Activated T-cell treated with anti-CD3 and anti-CD28 coated beads, Interleukin-2, amount 50 U/mL, for 24 hours (primary cell): ENCODE data around the gene TENM3.

Experiments
- DNase-seq: peaks from one replicate; pipeline ENCODE4 v3.0.0-alpha.2; 2020
- H3K27ac Mint-ChIP-seq: 2 replicates; pipeline ENCODE4 v1.8.0; 2020; ENCODE audit warnings: mild to moderate bottlenecking, mixed read lengths
- H3K27me3 Mint-ChIP-seq: 2 replicates; pipeline ENCODE4 v1.8.0; 2020; ENCODE audit warnings: mixed read lengths
- H3K36me3 Mint-ChIP-seq: 2 replicates; pipeline ENCODE4 v1.8.0; 2020; ENCODE audit warnings: low read depth, mixed read lengths
- H3K4me1 Mint-ChIP-seq: 2 replicates; pipeline ENCODE4 v1.8.0; 2020; ENCODE audit warnings: low read depth, mixed read lengths
- H3K4me3 Mint-ChIP-seq: 2 replicates; pipeline ENCODE4 v1.8.0; 2020; ENCODE audit warnings: mild to moderate bottlenecking, moderate library complexity, mixed read lengths
- H3K9me3 Mint-ChIP-seq: 2 replicates; pipeline ENCODE4 v1.8.0; 2020; ENCODE audit warnings: mixed read lengths

TENM3 gene

DNA sequence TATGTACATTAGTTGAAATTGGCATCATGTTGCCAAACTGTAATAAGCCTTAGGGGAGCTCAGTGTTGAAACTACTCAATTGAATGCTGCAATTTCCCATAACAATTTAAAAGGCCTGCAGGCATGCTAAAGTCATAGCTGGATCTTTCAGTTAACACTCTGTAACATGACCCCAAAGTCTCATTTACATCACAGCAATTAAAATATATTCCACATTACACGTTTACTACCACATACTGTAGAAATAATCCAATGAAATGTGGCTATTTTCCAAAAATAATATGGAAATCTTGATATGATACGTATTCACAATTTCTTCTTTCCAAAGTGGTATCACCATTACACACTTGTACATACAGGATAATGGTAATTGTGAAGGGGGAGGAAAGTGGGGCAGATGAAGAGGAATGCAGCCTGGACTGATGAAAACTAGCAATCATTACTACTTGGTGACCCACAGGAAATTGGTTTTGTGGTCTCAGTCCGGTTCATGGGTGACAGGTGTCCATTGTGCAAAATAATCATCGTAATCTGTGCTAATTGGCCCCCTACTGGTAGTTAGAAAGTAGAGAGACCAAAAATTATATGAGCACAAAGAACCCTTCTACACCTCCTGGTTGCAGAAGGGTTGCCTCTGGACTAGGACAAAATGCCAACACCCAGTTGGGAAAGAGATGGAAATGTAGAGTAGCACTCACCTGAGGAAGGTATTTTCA is 63.7 kb downstream of the TENM3 start:
- H3K4me1 Mint-ChIP-seq, result no peaks in the 10 kb centered on the region
- H3K27ac Mint-ChIP-seq, result no peak overlapping the region
- H3K9me3 Mint-ChIP-seq, result peaks cover 5% of the 10 kb centered on the region
- H3K27me3 Mint-ChIP-seq, result no peaks in the 10 kb centered on the region
- H3K4me3 Mint-ChIP-seq, result no peak overlapping the region
- no peak for DNase-seq
- H3K36me3 Mint-ChIP-seq, result no peaks in the 10 kb centered on the region

DNA sequence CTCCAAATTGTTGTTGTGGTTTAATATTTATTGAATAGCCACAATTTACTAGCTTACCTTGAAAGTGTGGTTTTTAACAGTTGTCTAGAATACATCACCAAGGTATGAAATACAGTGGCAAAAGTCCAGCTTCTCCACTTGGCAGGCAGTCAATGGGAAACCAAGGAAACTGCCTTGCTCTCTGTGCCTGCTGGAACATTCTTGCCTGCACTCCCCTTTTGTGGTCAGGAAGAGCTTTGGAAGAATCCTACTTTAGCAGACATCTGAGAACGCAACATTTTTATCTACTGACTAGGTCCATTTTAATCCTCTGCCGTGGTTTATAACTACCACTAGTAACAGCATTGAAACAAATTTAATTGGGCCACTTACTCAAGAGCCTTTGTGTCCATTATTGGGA is 64.5 kb downstream of the TENM3 start:
- no peak for DNase-seq

GRCh38 chr4:182309877-182310276 is 66.7 kb downstream of the TENM3 start:
- no peak for DNase-seq
- Mint-ChIP-seq H3K27me3 (no peaks in the 10 kb centered on the region), H3K36me3 (no peaks in the 10 kb centered on the region), H3K27ac (no peak overlapping the region), H3K4me1 (no peaks in the 10 kb centered on the region), H3K9me3 (peaks cover 12% of the 10 kb centered on the region), H3K4me3 (no peak overlapping the region)

More for the DNA sequence above, 64.5 kb downstream of the TENM3 start:
- no peak overlapping the region for H3K4me3 Mint-ChIP-seq
- no peaks in the 10 kb centered on the region for H3K27me3 Mint-ChIP-seq
- no peak overlapping the region for H3K27ac Mint-ChIP-seq
- peaks cover 5% of the 10 kb centered on the region for H3K9me3 Mint-ChIP-seq
- H3K4me1 Mint-ChIP-seq, result no peaks in the 10 kb centered on the region
- no peaks in the 10 kb centered on the region for H3K36me3 Mint-ChIP-seq

DNA sequence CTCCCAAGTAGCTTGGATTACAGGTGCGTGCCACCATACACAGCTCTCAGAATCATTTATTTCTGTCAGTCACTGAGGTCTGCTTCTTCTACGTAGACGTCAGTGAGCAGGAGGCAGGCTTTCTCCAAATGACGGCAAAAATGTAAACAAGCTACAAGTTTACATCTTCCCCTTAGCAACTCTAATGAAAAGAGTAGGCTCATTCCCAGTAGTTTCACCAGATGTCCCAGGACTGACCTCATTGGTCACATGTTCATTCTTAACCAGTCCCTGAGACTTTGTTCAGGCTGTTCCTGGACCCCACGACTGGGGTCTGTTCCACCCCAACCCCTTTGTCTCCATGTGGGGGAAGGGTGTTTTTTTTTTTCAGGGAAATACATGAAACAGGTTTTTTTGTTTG is 67.1 kb downstream of the TENM3 start:
- H3K4me1 Mint-ChIP-seq, result no peaks in the 10 kb centered on the region
- H3K27ac Mint-ChIP-seq, result no peak overlapping the region
- no peaks in the 10 kb centered on the region for H3K36me3 Mint-ChIP-seq
- peaks cover 13% of the 10 kb centered on the region for H3K9me3 Mint-ChIP-seq
- DNase-seq, result no peak
- H3K4me3 Mint-ChIP-seq, result no peak overlapping the region
- H3K27me3 Mint-ChIP-seq, result no peaks in the 10 kb centered on the region

DNA sequence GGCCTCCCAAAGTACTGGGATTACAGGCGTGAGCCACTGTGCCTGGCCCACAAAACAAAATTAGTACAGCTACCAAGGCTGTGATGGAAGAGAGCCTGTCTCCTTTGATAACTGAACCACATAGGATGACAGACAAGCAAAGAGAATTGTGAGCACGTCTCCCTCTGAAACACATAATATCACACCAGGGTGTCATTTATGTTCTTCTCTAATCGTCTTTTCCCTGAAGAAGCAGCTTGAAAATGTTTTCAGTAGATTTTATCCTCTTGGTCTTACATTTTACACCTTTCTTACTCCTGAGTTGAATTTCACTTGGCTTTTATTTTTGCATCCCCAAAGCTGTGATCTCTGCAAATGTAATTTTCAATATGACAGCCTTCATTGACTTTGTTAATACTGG is 67.8 kb downstream of the TENM3 start:
- Mint-ChIP-seq H3K36me3 (no peaks in the 10 kb centered on the region), H3K9me3 (peaks cover 13% of the 10 kb centered on the region), H3K27me3 (no peaks in the 10 kb centered on the region), H3K27ac (no peak overlapping the region), H3K4me3 (no peak overlapping the region), H3K4me1 (no peaks in the 10 kb centered on the region)
- DNase-seq, result no peak

DNA sequence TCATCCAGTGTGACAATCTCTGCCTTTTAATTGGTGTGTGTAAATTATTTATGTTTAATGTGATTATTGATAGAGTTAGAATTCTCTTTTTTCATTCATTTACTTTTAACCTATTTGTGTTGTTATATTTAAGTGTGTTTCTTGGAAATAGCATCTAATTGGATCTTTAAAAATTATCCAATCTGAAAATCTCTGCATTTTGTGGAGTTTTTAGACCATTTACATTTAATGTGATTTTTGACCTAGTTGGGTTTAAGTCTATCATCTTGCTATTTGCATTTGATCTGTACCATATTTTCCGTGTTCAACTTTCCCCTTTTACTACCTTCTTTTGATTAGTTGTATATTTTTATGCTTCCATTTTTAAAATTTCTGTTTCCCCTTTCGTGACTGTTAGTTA is 71.3 kb downstream of the TENM3 start:
- DNase-seq, result no peak
- H3K27ac Mint-ChIP-seq, result no peak overlapping the region
- no peaks in the 10 kb centered on the region for H3K27me3 Mint-ChIP-seq
- peaks cover 19% of the 10 kb centered on the region for H3K9me3 Mint-ChIP-seq
- H3K36me3 Mint-ChIP-seq, result no peaks in the 10 kb centered on the region
- H3K4me1 Mint-ChIP-seq, result no peaks in the 10 kb centered on the region
- H3K4me3 Mint-ChIP-seq, result no peak overlapping the region

DNA sequence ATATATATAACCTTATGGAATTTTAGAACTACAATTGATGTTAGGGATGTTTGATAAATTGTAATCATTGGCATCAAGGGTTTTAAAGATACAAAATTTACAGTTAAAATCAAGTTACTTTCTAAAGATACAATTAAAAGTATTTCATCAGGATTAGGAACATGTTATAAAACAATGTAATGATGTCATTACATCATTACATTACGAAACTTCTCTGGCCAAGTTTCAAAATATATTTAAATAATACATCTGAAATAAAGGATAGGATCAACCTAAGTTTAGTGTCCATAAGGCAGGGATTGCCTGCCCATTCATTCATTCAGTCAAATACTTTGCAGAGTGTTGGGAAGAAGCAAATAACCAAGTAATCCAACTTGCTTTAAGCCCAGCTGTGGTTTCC is 75.1 kb downstream of the TENM3 start:
- H3K4me1 Mint-ChIP-seq, result no peaks in the 10 kb centered on the region

GRCh38 chr4:182320092-182320491 is 76.9 kb downstream of the TENM3 start:
- DNase-seq, result no peak
- Mint-ChIP-seq H3K36me3 (no peaks in the 10 kb centered on the region), H3K4me1 (no peaks in the 10 kb centered on the region), H3K27ac (no peak overlapping the region), H3K9me3 (peaks cover 8% of the 10 kb centered on the region), H3K27me3 (no peaks in the 10 kb centered on the region), H3K4me3 (no peak overlapping the region)

More for the DNA sequence above, 75.1 kb downstream of the TENM3 start:
- no peak for DNase-seq
- H3K27ac Mint-ChIP-seq, result no peak overlapping the region
- H3K27me3 Mint-ChIP-seq, result no peaks in the 10 kb centered on the region
- peaks cover 18% of the 10 kb centered on the region for H3K9me3 Mint-ChIP-seq
- no peaks in the 10 kb centered on the region for H3K36me3 Mint-ChIP-seq
- H3K4me3 Mint-ChIP-seq, result no peak overlapping the region

- H3K9me3 Mint-ChIP-seq, result peaks cover 8% of the 10 kb centered on the region
- no peaks in the 10 kb centered on the region for H3K4me1 Mint-ChIP-seq
- H3K27me3 Mint-ChIP-seq, result no peaks in the 10 kb centered on the region
- no peak overlapping the region for H3K27ac Mint-ChIP-seq
- no peak overlapping the region for H3K4me3 Mint-ChIP-seq
- no peak for DNase-seq
- H3K36me3 Mint-ChIP-seq, result no peaks in the 10 kb centered on the region
Measured at GRCh38 chr4:182320580-182320979, 77.4 kb downstream of the TENM3 start.

GRCh38 chr4:182324282-182324681 is 81.1 kb downstream of the TENM3 start:
- no peak overlapping the region for H3K27ac Mint-ChIP-seq
- no peaks in the 10 kb centered on the region for H3K36me3 Mint-ChIP-seq
- H3K9me3 Mint-ChIP-seq, result peaks cover 2% of the 10 kb centered on the region
- no peak for DNase-seq
- H3K4me1 Mint-ChIP-seq, result no peaks in the 10 kb centered on the region
- H3K4me3 Mint-ChIP-seq, result no peak overlapping the region
- H3K27me3 Mint-ChIP-seq, result no peaks in the 10 kb centered on the region

- H3K27ac Mint-ChIP-seq, result no peak overlapping the region
- peaks cover under 1% of the 10 kb centered on the region for H3K9me3 Mint-ChIP-seq
- H3K36me3 Mint-ChIP-seq, result no peaks in the 10 kb centered on the region
- H3K4me3 Mint-ChIP-seq, result no peak overlapping the region
- no peaks in the 10 kb centered on the region for H3K27me3 Mint-ChIP-seq
- DNase-seq, result no peak
- no peaks in the 10 kb centered on the region for H3K4me1 Mint-ChIP-seq
Measured at GRCh38 chr4:182325397-182325796, 82.2 kb downstream of the TENM3 start.

DNA sequence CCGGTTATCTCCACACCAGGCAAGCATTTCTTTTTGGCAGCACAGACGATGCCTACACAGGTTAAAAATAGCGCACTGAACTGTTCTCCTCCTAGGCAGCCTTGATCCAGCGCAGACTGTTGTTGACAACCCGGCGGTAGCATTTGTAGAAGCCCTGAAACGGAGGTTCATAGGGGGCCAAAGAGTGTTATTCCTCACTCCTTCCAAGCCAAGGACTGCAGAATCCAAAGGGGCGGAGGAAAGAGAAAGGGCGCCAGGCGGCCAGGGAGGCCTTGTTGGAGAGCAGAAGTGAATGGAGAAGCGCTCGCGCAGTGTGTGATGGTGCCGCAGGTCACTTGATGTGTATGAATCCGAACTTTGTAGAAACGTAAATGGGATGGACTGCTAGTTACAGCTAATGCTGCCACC is 82.7 kb downstream of the TENM3 start:
- H3K27ac Mint-ChIP-seq, result no peak overlapping the region
- H3K9me3 Mint-ChIP-seq, result no peaks in the 10 kb centered on the region
- DNase-seq, result no peak
- no peak overlapping the region for H3K4me3 Mint-ChIP-seq
- H3K36me3 Mint-ChIP-seq, result no peaks in the 10 kb centered on the region
- no peaks in the 10 kb centered on the region for H3K4me1 Mint-ChIP-seq
- no peaks in the 10 kb centered on the region for H3K27me3 Mint-ChIP-seq

DNA sequence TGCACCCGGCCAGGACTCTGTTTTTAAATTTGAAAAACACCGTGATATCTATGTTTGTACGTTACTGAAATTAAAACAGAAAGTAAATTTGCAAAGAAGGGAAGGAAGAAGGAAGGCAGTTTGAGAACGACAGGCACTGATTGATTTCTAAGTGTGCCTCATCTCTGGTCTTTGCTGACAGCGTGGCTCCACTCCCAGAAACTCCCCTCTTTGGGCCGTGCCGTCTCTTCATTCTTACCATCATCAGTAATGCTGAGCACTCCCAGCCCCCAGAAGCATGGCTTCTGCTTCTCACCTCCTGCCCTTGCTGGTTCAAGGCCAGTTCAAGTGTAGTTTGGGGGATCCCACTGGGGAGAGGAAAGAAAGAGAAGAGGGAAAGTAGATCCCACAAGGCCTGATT is 85.3 kb downstream of the TENM3 start:
- DNase-seq, result no peak
- H3K27ac Mint-ChIP-seq, result no peak overlapping the region
- H3K9me3 Mint-ChIP-seq, result no peaks in the 10 kb centered on the region
- H3K36me3 Mint-ChIP-seq, result no peaks in the 10 kb centered on the region
- no peaks in the 10 kb centered on the region for H3K4me1 Mint-ChIP-seq
- H3K4me3 Mint-ChIP-seq, result no peak overlapping the region
- H3K27me3 Mint-ChIP-seq, result no peaks in the 10 kb centered on the region

DNA sequence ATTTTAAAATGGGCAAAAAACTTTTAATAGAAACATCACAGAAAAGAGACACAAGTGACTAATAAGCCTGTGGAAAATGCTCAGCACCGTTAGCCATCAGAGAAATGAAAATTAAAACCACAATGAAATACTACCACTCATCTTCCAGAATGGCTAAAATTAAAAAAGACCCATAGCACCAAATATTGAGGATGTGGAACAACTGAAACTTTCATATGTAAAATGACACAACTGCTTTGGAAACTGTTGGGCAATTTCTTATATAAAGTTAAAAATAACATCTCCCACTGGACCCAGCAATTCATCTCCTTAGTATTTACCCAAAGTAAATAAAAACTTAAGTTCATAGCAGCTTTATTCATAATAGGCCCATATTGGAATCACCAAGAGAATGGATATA is 94.2 kb downstream of the TENM3 start:
- no peak for DNase-seq
- no peak overlapping the region for H3K27ac Mint-ChIP-seq
- no peaks in the 10 kb centered on the region for H3K4me1 Mint-ChIP-seq
- no peak overlapping the region for H3K4me3 Mint-ChIP-seq
- no peaks in the 10 kb centered on the region for H3K36me3 Mint-ChIP-seq
- H3K27me3 Mint-ChIP-seq, result no peaks in the 10 kb centered on the region
- H3K9me3 Mint-ChIP-seq, result no peaks in the 10 kb centered on the region

DNA sequence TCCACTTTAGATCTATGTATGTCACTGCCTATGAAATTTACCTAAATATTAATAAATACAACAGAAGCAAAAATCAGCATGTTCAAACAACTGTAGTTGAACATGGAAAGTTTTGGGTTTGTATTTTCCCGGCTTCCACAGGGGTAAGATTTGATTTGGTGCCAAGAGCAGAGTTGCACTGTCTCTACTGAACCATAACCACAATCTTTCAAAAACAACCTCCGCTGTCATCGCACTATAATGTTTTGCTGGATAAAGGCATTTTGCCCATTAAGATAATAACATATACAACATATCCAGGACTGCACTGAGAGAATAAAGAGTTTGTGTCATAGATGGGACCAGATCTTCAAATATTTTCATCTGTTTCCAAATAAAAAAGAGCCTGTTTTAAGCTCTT is 94.9 kb downstream of the TENM3 start:
- H3K36me3 Mint-ChIP-seq, result no peaks in the 10 kb centered on the region
- H3K9me3 Mint-ChIP-seq, result no peaks in the 10 kb centered on the region
- no peak for DNase-seq
- no peaks in the 10 kb centered on the region for H3K4me1 Mint-ChIP-seq
- H3K4me3 Mint-ChIP-seq, result no peak overlapping the region
- H3K27me3 Mint-ChIP-seq, result peaks cover 2% of the 10 kb centered on the region
- no peak overlapping the region for H3K27ac Mint-ChIP-seq

DNA sequence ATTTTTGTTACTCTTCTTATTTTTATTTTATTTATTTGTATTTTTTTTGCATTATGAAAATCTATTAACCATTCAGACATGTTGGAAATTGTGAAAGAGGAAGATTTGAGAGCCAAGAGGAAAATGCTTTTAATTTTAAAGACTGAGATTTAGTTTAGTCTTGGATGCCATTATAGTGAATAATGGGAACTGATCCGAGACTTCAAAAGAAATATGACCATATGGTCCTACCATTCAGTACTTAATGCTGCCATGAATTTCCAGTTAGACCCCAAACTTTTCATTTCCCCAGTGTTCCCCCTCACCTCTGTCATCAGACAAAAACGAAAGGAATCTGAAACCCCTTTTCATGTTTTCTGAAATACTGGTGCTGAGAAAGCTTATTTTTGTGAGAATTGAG is 95.5 kb downstream of the TENM3 start:
- no peaks in the 10 kb centered on the region for H3K9me3 Mint-ChIP-seq
- no peaks in the 10 kb centered on the region for H3K4me1 Mint-ChIP-seq
- no peak overlapping the region for H3K27ac Mint-ChIP-seq
- DNase-seq, result no peak
- H3K36me3 Mint-ChIP-seq, result no peaks in the 10 kb centered on the region
- H3K4me3 Mint-ChIP-seq, result no peak overlapping the region
- peaks cover 6% of the 10 kb centered on the region for H3K27me3 Mint-ChIP-seq
